Fibroblast of lung (primary cell): Measurements from ENCODE around the gene OOSP1.

Experiments used
- EZH2 ChIP-seq: IDR thresholded peaks from 2 replicates; pipeline ENCODE4 v1.5.1; 2012; ENCODE audit warnings: low read length, control low read depth, mild to moderate bottlenecking; ENCODE audit errors: missing control alignments
- TF ChIP-seq, protein P1 (sequence below), 2 donors: IDR thresholded peaks in 1 of 2; conservative IDR thresholded peaks in 1 of 2; 1 replicate in 1 of 2; 2 replicates in 1 of 2; pipeline ENCODE4 v1.5.1; 2011 to 2012; ENCODE audit warnings: low read length in 2 of 2, control low read depth in 1 of 2, inconsistent platforms in 1 of 2, low read depth in 1 of 2, mild to moderate bottlenecking in 1 of 2

DNA sequence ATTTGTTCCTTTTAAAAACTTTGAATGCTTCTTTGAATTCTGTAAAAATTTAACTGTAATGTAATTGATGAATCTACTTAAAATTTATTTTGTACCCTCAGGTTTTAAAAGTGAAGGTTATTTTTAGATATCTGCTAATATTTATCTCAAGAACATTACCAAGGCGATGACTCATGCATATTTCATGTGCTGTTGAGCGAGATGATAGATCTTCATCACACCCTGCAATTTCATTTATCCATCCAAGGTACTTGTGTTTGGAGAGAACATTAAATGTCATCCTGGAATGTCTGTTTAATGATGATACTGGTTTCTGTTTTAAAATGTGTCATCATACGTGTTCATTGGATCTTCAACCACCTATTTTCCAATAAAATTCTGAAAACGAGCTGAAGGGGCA lies 18.9 kb downstream of the OOSP1 start:
- TF ChIP-seq, protein P1, sequence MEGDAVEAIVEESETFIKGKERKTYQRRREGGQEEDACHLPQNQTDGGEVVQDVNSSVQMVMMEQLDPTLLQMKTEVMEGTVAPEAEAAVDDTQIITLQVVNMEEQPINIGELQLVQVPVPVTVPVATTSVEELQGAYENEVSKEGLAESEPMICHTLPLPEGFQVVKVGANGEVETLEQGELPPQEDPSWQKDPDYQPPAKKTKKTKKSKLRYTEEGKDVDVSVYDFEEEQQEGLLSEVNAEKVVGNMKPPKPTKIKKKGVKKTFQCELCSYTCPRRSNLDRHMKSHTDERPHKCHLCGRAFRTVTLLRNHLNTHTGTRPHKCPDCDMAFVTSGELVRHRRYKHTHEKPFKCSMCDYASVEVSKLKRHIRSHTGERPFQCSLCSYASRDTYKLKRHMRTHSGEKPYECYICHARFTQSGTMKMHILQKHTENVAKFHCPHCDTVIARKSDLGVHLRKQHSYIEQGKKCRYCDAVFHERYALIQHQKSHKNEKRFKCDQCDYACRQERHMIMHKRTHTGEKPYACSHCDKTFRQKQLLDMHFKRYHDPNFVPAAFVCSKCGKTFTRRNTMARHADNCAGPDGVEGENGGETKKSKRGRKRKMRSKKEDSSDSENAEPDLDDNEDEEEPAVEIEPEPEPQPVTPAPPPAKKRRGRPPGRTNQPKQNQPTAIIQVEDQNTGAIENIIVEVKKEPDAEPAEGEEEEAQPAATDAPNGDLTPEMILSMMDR (conservative IDR thresholded peaks at IDR 0.05 in 1 of 2, IDR thresholded peaks at IDR 0.05 in 1 of 2; ENCODE audit: low read depth in 1 of 2, low read length in 2 of 2) = no peak
- TF ChIP-seq EZH2 = no peak
